Ovary (tissue), 9 donors: ENCODE measurements around the gene EVA1A. TPM values are rescaled to one million over a fixed set of nuclear protein-coding genes. Genes with fewer than 3 reads are reported as not detected.

Experiments
- DNase-seq, 5 donors: peaks; one replicate each; pipeline ENCODE4 v3.0.0-alpha.2; 2019 to 2020
- H3K27ac ChIP-seq, 2 donors: fragments of 200-600 bp; one replicate each; pipeline versions ENCODE4 v1.5.1 to v1.8.0; 2019 to 2022
- H3K27me3 ChIP-seq: fragments of 200-600 bp; one replicate; pipeline ENCODE4 v1.8.0; 2022
- H3K36me3 ChIP-seq: fragments of 200-600 bp; sonication (generic); one replicate; pipeline ENCODE4 v1.5.1; 2019
- H3K4me1 ChIP-seq: one replicate; pipeline ENCODE4 v1.8.1; 2013; ENCODE audit warnings: mild to moderate bottlenecking, moderate library complexity; ENCODE audit not compliant: insufficient read depth
- H3K4me3 ChIP-seq: fragments of 200-600 bp; sonication (generic); one replicate; pipeline ENCODE4 v1.5.1; 2017
- H3K9me3 ChIP-seq, 2 donors: fragments of 200-600 bp in 1 of 2; sonication (generic) in 1 of 2; one replicate each; pipeline versions ENCODE4 v1.5.1 to v1.8.1; 2013 to 2019; ENCODE audit warnings: mild to moderate bottlenecking in 1 of 2, moderate library complexity in 1 of 2
- CTCF ChIP-seq, 3 donors: fragments of 450-650 bp in 2 of 3; fragments of 200-600 bp in 1 of 3; IDR thresholded peaks; one replicate each; pipeline versions ENCODE4 v1.5.1 to v1.8.0; 2016 to 2022; ENCODE audit warnings: antibody characterized with exemption in 3 of 3, mild to moderate bottlenecking in 1 of 3
- EP300 ChIP-seq: sonication (generic); formaldehyde crosslinking; IDR thresholded peaks from one replicate; pipeline ENCODE4 v1.6.1; 2017; ENCODE audit warnings: antibody characterized with exemption
- POLR2A ChIP-seq: fragments of 450-650 bp; IDR thresholded peaks from one replicate; pipeline ENCODE4 v1.6.1; 2017; ENCODE audit warnings: antibody characterized with exemption, mild to moderate bottlenecking, moderate library complexity
- WGBS, 3 donors: extraction: QIAGEN DNeasy Blood & Tissue Kit in 1 of 3; methylation state at CpG; one replicate each; pipeline versions ENCODE4 v1.1.5 to v1.1.7; 2013 to 2017; 5-methylcytosine and 5-hydroxymethylcytosine counted together
- intact Hi-C, 4 donors: fragments of 100-400 bp; cut with DNase I; formaldehyde crosslinking; loops; one replicate each; pipeline versions ENCODE4 v1.11.0 to v1.15.1; 2022 to 2023
- polyA plus RNA-seq, 2 donors: library from polyadenylated mRNA; stranded (reverse); fragments of 200-250 nt in 1 of 2; fragments of 350-450 nt in 1 of 2; fragmentation: Illumina TruSeq in 1 of 2; extraction: RNeasy Lipid Tissue Mini Kit (QIAGEN cat#74804) in 1 of 2; gene quantifications; one replicate each; pipeline ENCODE4 v1.2.3, GENCODE V29; 2013 to 2014
- total RNA-seq, 7 donors: library from RNA; depleted of rRNA in 2 of 7; stranded (reverse); fragments of >200 nt in 2 of 7; fragmentation: NEBNext Ultra II Directional in 3 of 7; extraction: Animal tissue kit (Norgen Biotek cat#: 25700) in 3 of 7; gene quantifications; one replicate each; pipeline versions ENCODE4 v1.1.0 to v1.2.4, GENCODE V29; 2016 to 2023
- donor health status: DM: no; HTN: no; CAD: no; lungs with moderate emphysema.
- donor health status: DM: no; HTN: no; CAD: no.
- donor health status: Bipolar disorder and iron deficiency.
- donor health status: DM: yes; HTN: yes; CAD: no.
- donor health status: DM: no; HTN: no; CAD: no.
- donor health status: DM: yes; HTN: yes; CAD: no.

EVA1A gene
- total and polyA plus RNA-seq, 9 donors, result 0.62 to 12.2 (median 1.4) TPM

GRCh38 chr2:75503048-75503607 is 57.6 kb downstream of the EVA1A start:
- Histone ChIP-seq H3K9me3 (no peaks in the 10 kb centered on the region), H3K27me3 (no peaks in the 10 kb centered on the region), H3K4me3 (no peak overlapping the region), H3K36me3 (no peaks in the 10 kb centered on the region), H3K27ac (no peak overlapping the region), H3K4me1 (no peaks in the 10 kb centered on the region)
- TF ChIP-seq CTCF (IDR thresholded peaks at IDR 0.05) (no peak), POLR2A (no peak), EP300 (no peak)
- 40 to 54% (median 47%) methylated on average over 2 of the region's 2 CpGs for WGBS, 3 donors
- no peak for DNase-seq
- intact Hi-C loops, result no loop called here

- 82 to 91% (median 83%) methylated on average over 2 of the region's 2 CpGs for WGBS, 3 donors
- Histone ChIP-seq H3K4me3 (no peak overlapping the region), H3K27ac (no peak overlapping the region), H3K36me3 (no peaks in the 10 kb centered on the region), H3K9me3 (no peaks in the 10 kb centered on the region), H3K27me3 (no peaks in the 10 kb centered on the region), H3K4me1 (no peaks in the 10 kb centered on the region)
- TF ChIP-seq POLR2A (no peak), EP300 (no peak), CTCF (IDR thresholded peaks at IDR 0.05) (no peak)
- intact Hi-C loops, result no loop called here
- DNase-seq, result no peak
These were observed 60.1 kb downstream of the EVA1A start for GRCh38 chr2:75500633-75501032.

GRCh38 chr2:75499534-75499933 is 61.2 kb downstream of the EVA1A start:
- Histone ChIP-seq H3K27ac (no peak overlapping the region), H3K9me3 (no peaks in the 10 kb centered on the region), H3K4me1 (no peaks in the 10 kb centered on the region), H3K36me3 (no peaks in the 10 kb centered on the region), H3K27me3 (no peaks in the 10 kb centered on the region), H3K4me3 (no peak overlapping the region)
- no peak for DNase-seq
- intact Hi-C loops, result no loop called here
- WGBS, 3 donors, result 87 to 94% (median 91%) methylated on average over 4 of the region's 4 CpGs
- no peak for TF ChIP-seq POLR2A
- TF ChIP-seq CTCF (IDR thresholded peaks at IDR 0.05), result no peak
- TF ChIP-seq EP300, result no peak

- H3K27ac ChIP-seq, result no peak overlapping the region
- DNase-seq, result no peak
- H3K9me3 ChIP-seq, result no peaks in the 10 kb centered on the region
- TF ChIP-seq CTCF (IDR thresholded peaks at IDR 0.05) (no peak), EP300 (no peak), POLR2A (no peak)
- H3K27me3 ChIP-seq, result no peaks in the 10 kb centered on the region
- H3K4me1 ChIP-seq, result no peaks in the 10 kb centered on the region
- H3K36me3 ChIP-seq, result no peaks in the 10 kb centered on the region
- intact Hi-C loops, result no loop called here
- H3K4me3 ChIP-seq, result no peak overlapping the region
These were observed 61.8 kb downstream of the EVA1A start for GRCh38 chr2:75498907-75499306.
